Measurements from ENCODE around the gene PRIM2.
"Not testable (repeated sequence)": the region's sequence is repeated elsewhere in the genome, so short reads cannot be mapped to it uniquely, and the experiment has no call there.

PRIM2 gene

DNA sequence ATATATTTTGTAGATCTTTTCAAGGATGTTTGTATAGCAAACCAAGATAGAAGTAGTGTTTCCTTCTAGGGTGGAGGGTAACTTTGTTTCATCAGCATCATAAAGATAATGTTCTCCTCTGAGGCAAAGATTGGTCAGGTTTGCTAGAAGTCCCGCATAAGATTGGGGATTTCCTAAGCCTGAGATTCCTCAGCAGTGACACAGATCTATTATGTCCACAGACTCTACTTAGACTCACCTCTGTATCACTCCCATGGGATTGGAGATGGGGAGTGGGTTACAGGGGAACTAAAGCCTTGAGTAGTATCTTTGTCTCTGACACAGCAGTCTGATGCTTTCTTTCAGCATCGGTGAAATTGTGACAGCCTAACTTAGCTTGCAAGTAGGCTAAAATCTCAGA, 341.1 kb downstream of the PRIM2 start:
- not testable (repeated sequence) for FAIRE-seq

DNA sequence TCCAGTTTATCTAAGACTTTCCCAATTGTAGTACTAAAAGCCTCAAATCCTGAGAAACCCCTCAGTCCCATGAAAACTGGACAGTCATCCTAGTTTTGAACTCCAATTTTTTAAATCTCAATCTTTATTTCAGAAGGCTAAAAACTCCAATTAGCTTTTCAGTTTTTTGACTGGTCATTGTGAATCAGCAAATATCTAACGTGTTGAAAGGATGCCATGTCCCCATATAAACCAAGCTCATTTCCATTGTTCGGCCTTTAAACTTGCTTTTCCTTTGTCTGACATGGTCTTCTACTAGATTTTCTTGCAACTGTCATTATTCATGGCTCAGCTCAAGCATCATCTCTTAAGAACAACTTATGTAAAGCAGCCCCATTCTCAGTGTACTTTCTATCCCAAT, 342.4 kb downstream of the PRIM2 start:
- FAIRE-seq: not testable (repeated sequence)

DNA sequence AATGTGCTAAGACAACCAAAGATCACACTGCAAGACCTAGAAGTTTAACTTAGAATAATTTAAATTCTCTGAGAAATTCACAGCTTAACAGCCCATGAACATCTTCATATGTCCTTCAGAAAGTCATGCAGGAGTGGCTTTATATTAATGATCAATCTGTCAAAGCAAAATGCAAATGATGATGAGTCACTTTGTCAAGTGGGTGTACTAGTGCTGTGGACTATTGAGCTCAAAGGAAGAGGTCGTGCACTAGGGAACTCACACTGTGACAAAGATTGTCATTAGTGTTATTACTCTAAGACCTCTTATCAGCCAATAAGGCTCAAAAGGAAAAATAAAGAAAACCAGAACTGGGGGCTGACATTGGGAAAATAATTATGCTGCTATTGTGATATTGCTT, 343.5 kb downstream of the PRIM2 start:
- FAIRE-seq: not testable (repeated sequence)

DNA sequence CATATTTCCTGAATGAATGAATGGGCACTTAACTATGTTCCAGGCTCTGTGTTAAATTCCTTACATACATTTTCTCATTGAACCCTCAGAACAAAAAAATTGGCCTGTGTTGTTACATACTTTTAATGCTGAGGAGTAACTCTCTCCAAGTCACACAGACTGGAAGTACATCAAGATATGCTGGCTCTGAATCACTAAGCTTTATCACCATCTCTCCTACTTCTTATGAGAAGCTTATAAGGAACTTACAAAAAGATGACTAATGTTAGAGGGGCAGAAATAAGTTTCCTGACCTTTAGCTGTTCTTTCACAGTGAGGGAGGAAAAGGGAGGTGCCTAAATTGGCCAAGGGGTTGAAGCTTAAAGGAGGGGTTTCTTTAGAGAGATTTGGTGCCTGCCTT, 350.7 kb downstream of the PRIM2 start:
- FAIRE-seq: not testable (repeated sequence)

DNA sequence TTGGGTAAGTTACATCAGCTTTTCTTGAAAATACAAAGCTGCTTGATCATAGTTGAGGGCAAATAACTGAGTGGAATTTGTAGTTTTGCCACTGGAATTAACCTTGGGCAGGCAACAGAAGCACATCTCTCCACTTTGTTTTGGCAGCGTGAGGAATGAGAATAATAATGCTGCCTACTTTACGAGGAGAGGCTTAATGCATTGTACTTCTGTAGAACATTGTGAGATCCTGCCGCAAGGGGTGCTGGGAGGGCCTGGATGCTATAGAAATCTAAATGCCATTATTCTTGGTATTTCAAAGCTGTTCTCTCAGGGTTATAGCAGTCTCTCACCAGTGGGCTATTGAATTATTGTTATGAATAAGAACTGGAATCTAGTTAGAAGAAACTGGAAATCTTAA, 353.8 kb downstream of the PRIM2 start:
- FAIRE-seq: not testable (repeated sequence)

DNA sequence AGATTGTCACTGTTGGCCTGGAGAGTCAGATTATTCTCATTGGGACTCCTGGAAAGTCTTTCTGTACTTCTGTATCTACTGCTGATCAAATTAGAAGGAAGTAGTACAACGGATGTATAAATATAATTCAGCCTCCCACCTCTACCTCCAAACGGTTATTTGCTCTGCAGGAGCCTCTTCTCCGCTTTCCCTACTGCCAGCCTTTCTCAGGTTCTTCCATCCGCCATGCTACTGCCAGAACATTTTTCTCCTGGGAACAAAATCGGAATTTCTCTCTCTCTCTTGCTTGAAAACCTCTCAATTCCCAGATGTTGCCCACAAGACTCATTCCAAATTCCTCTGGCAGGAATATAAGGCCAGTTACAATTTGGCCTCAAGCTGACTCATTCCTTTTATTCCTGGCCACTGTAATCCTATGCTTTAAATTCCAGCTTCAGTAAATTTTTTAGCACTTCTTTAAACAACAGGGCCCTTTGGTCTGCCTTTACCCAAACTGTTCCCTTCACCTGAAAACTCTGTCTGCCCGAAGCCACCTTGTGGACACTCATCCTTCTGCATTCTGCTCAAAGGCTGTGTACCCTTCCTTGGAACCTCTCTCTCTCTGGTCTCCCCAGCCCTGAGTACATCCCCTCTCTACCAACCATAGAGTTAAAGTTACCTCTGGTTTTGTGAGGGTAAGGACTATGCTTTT, 354.7 kb downstream of the PRIM2 start:
- FAIRE-seq: not testable (repeated sequence)

DNA sequence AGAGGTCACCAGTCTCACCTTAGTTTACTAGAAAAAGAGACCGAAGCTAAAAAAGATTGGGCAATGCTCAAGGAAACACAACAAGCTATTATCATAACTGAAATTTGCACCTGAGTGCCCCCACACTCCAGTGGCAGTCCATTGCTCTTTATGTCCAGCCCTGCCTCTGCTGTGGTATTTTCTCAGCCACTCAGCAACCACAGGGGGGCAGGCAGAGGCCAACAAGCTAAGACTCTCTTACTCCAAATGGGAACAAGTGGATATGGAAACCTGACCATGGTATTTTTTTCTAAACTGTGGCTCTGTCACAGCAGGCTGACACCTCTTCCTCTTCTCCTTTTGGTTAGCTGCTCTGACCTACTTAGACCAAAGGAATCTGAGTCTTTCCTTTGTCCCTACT, 355.9 kb downstream of the PRIM2 start:
- FAIRE-seq: not testable (repeated sequence)

DNA sequence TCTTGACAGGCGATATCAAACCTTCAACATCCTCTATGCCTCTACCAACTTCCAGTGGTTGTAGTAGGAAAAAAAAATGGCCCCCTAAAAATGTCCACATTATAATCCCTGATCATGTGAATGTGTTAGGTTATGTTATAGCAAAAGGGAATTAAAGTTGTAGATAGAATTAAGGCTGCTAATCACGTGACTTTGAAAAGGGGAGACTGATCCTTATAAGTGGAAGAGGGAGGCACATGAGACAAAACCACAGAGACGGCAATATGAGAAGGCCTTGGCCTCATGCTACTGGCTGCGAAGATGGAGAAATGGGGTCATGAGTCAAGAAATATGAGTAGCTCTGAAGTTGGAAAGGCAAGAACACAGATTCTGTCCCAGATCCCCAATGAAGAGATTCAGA, 358.0 kb downstream of the PRIM2 start:
- FAIRE-seq: not testable (repeated sequence)

DNA sequence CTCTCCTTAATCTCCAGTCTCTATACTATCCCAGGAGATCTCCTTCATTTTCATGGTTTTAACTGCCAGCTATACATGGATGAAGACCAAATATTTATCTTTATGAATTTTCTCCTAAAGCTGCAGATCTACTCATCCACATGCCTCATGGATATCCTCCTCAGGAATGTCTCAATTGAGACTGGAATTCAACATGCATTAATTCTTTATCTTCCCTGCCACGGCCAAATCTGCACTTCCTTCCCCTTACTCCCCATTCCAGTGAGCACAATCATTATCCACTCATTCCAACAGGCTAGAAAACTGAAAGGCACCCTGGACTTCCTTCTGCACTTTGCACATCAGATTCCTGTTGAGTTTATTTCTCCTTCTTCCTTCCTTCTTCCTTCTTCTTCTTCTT, 379.0 kb downstream of the PRIM2 start:
- not testable (repeated sequence) for FAIRE-seq
